Psoas muscle (tissue), 8 donors: ENCODE measurements around the gene PITPNC1. TPM values are rescaled to one million over a fixed set of nuclear protein-coding genes. Genes with fewer than 3 reads are reported as not detected.
"Not testable (repeated sequence)": the region's sequence is repeated elsewhere in the genome, so short reads cannot be mapped to it uniquely, and the experiment has no call there.

ENCODE experiments used
- ATAC-seq, 4 donors: fragments of 200-7000 bp; cut with Tn5 transposase; one replicate each; pipeline ENCODE4 v1.9.1; 2020; ENCODE audit warnings: moderate library complexity in 3 of 4, mild to moderate bottlenecking in 2 of 4
- DNase-seq, 2 donors: peaks; one replicate each; pipeline ENCODE4 v3.0.0-alpha.2; 2020
- H3K27ac ChIP-seq: fragments of 200-600 bp; one replicate; pipeline ENCODE4 v1.8.0; 2022
- H3K27me3 ChIP-seq, 3 donors: fragments of 200-600 bp in 1 of 3; one replicate each; pipeline versions ENCODE4 v1.6.1 to v1.8.0; 2013 to 2022; ENCODE audit warnings: low read length in 2 of 3, mild to moderate bottlenecking in 2 of 3, moderate library complexity in 1 of 3; ENCODE audit not compliant: insufficient read depth in 3 of 3
- H3K36me3 ChIP-seq, 2 donors: fragments of 200-600 bp in 1 of 2; one replicate each; pipeline versions ENCODE4 v1.6.1 to v1.8.0; 2013 to 2022; ENCODE audit warnings: low read depth in 1 of 2, mild to moderate bottlenecking in 1 of 2, moderate library complexity in 1 of 2; ENCODE audit not compliant: insufficient read depth in 1 of 2
- H3K4me1 ChIP-seq: fragments of 200-600 bp; one replicate; pipeline ENCODE4 v1.8.0; 2022
- H3K4me3 ChIP-seq: fragments of 200-600 bp; one replicate; pipeline ENCODE4 v1.8.0; 2022; ENCODE audit warnings: mild to moderate bottlenecking
- H3K9me3 ChIP-seq: fragments of 200-600 bp; one replicate; pipeline ENCODE4 v1.8.0; 2022
- CTCF ChIP-seq: fragments of 200-600 bp; IDR thresholded peaks from one replicate; pipeline ENCODE4 v1.8.0; 2022; ENCODE audit warnings: antibody characterized with exemption
- WGBS, 3 donors: extraction: QIAGEN DNeasy Blood & Tissue Kit; methylation state at CpG; one replicate each; pipeline versions ENCODE4 v1.1.6 to v1.1.7; 2013; 5-methylcytosine and 5-hydroxymethylcytosine counted together
- intact Hi-C, 2 donors: fragments of 100-400 bp; cut with DNase I; formaldehyde crosslinking; loops; one replicate each; pipeline versions ENCODE4 v1.11.0 to v1.14.2; 2022
- polyA plus RNA-seq, 3 donors: library from polyadenylated mRNA; stranded (reverse); fragments of 200-250 nt; gene quantifications; one replicate each; pipeline ENCODE4 v1.2.3, GENCODE V29; 2013
- total RNA-seq, 4 donors: library from RNA; stranded (reverse); fragmentation: NEBNext Ultra II Directional in 2 of 4; extraction: Animal tissue kit (Norgen Biotek cat#: 25700) in 2 of 4; gene quantifications; one replicate each; pipeline versions ENCODE4 v1.2.1 to v1.2.4, GENCODE V29; 2021 to 2023
- donor health status: healthy with polysubstance abuse.
- donor health status: DM: no; HTN: no; CAD: no; lungs with moderate emphysema.
- donor health status: Bipolar disorder and iron deficiency.
- donor health status: healthy.
- donor health status: DM: yes; HTN: yes; CAD: no.
- donor health status: DM: no; HTN: no; CAD: no.
- donor health status: DM: no; HTN: no; CAD: no.
- donor health status: DM: yes; HTN: yes; CAD: no.

Gene PITPNC1
- total and polyA plus RNA-seq, 7 donors = 4.4 to 54.7 (median 6.6) TPM

GRCh38 chr17:67647482-67647881 lies 270.4 kb downstream of the PITPNC1 start:
- no peaks in the 10 kb centered on the region for H3K27me3 ChIP-seq
- no peaks in the 10 kb centered on the region for H3K36me3 ChIP-seq
- TF ChIP-seq CTCF = no peak
- H3K4me1 ChIP-seq = peaks cover 7% of the 10 kb centered on the region
- no peaks in the 10 kb centered on the region for H3K9me3 ChIP-seq
- intact Hi-C loops = no loop called here
- H3K4me3 ChIP-seq = no peak overlapping the region
- WGBS, 3 donors = 73 to 85% (median 77%) methylated on average over 5 of the region's 5 CpGs
- no peak overlapping the region for H3K27ac ChIP-seq
- ATAC-seq = no peak
- DNase-seq = no peak

DNA sequence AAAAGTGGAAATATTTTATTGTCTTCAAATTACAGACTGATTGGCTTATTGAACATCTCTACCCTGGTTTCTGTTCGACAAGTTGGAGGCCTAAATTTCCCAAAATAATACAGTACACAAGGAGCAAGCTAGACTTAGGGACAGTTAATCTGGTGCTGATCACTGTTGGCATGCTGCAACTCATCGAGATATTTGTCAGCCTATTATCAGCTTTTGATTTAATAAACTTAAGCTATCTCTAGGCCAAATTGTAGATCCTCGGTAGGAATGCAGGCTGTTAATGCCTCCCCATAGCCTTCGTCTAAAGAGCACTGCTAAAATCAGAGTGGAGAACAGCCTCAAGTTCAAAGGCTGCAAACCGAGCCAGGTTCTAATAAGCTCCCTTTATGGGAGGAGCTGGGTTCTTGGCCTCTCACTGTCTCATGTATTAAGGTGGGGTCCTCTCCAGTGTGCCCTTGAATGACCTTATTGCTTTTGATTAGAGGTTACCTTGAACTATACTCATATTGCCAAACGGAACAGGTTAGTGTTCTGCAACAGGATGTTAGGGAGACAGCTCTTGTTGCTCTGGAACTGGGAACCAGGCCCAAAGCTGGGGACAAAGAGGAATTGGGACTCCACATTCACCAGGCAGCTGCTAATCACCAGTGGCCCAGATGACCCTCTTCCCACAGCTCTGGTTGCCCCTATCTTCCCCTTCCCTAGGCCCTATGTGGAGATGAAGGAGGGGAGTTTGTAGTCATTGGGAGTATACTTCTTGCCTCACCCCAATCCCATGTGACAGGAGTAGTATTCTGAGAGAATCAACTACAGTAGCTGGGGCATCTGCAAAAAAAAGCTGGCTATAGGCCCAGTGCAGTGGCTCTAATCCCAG lies 271.2 kb downstream of the PITPNC1 start:
- ATAC-seq (peak in 1 of 4 donors; percentile 17), DNase-seq (no peak)
- WGBS, 3 donors = 24 to 28% (median 24%) methylated on average over 6 of the region's 6 CpGs
- H3K9me3 ChIP-seq = no peaks in the 10 kb centered on the region
- no peaks in the 10 kb centered on the region for H3K27me3 ChIP-seq
- H3K4me1 ChIP-seq = peaks cover 7% of the 10 kb centered on the region
- no peak for TF ChIP-seq CTCF
- intact Hi-C loops = no loop called here
- no peak overlapping the region for H3K27ac ChIP-seq
- no peak overlapping the region for H3K4me3 ChIP-seq
- peaks cover 0 to 2% of the 10 kb centered on the region in 2 donors for H3K36me3 ChIP-seq

GRCh38 chr17:67648906-67649295 lies 271.8 kb downstream of the PITPNC1 start:
- H3K9me3 ChIP-seq, intact Hi-C loops, H3K4me3 ChIP-seq, H3K27me3 ChIP-seq, H3K36me3 ChIP-seq, DNase-seq, H3K27ac ChIP-seq, ATAC-seq, H3K4me1 ChIP-seq: not testable (repeated sequence)
- 89 to 95% (median 93%) methylated on average over 3 of the region's 3 CpGs for WGBS, 3 donors

DNA sequence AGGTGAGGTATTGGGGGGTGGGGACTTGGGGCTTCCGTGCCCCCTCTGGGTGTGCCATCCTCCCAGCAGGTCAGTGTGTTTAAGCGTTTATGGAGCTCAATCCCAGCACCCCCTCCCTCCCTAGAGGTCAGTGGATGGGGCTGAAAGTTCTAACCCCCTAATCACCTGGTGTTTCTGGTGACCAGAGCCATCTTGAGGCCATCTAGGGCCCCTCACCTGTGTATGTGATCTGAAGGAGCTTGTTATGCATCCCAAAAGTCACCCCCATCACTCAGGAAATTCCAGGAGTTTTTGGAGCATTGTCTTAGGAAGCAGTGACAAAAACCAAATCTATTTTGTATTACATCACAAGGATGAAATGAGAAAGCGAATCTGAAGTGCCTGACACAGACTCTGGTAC lies 272.8 kb downstream of the PITPNC1 start:
- TF ChIP-seq CTCF = no peak
- no peak for ATAC-seq
- intact Hi-C loops = no loop called here
- H3K27me3 ChIP-seq = no peaks in the 10 kb centered on the region
- H3K27ac ChIP-seq = no peak overlapping the region
- H3K36me3 ChIP-seq = peaks cover 0 to 2% of the 10 kb centered on the region in 2 donors
- DNase-seq = no peak
- H3K9me3 ChIP-seq = no peaks in the 10 kb centered on the region
- WGBS, 3 donors = 79 to 90% (median 84%) methylated on average over 3 of the region's 3 CpGs
- no peak overlapping the region for H3K4me3 ChIP-seq
- H3K4me1 ChIP-seq = peaks cover 7% of the 10 kb centered on the region

GRCh38 chr17:67651218-67651579 lies 274.1 kb downstream of the PITPNC1 start:
- intact Hi-C loops, H3K27me3 ChIP-seq, H3K4me3 ChIP-seq, H3K27ac ChIP-seq, DNase-seq, ATAC-seq, H3K4me1 ChIP-seq, H3K9me3 ChIP-seq, H3K36me3 ChIP-seq: not testable (repeated sequence)
- 59 to 79% (median 63%) methylated on average over 7 of the region's 7 CpGs for WGBS, 3 donors
